OCI-LY7 (cell line): Measurements from ENCODE around the gene ARHGEF10L. TPM values are rescaled to one million over a fixed set of nuclear protein-coding genes. Genes with fewer than 3 reads are reported as not detected.

Experiments
- BruUV-seq: library from RNA; stranded (reverse); fragments of 400-500 nt; replicated peaks from 2 replicates; lab custom pipeline; 2021; lab: Mats Ljungman, UMichigan
- CTCF ChIA-PET: fragments of 300-600 bp; sonication (Branson Sonifier 250); formaldehyde crosslinking; loops from one replicate; lab custom pipeline; 2022; ENCODE audit warnings: antibody characterized with exemption; ENCODE audit not compliant: unreplicated experiment; lab: Charles Lee
- POLR2A ChIA-PET: fragments of 300-600 bp; sonication (Branson Sonifier 250); formaldehyde crosslinking; loops from one replicate; lab custom pipeline; 2022; ENCODE audit warnings: antibody characterized with exemption; lab: Charles Lee
- DNase-seq: peaks from one replicate; pipeline ENCODE4 v3.0.0-alpha.2; 2015; ENCODE audit warnings: low spot score
- H2AFZ ChIP-seq: fragments of 200-600 bp; sonication (generic), shearing (Covaris generic); 2 replicates; pipeline ENCODE4 v1.6.1; 2014; ENCODE audit warnings: mild to moderate bottlenecking, antibody characterized with exemption, low read length, moderate library complexity
- H3K27ac ChIP-seq: fragments of 200-600 bp; sonication (generic); 2 replicates; pipeline ENCODE4 v1.5.1; 2014; ENCODE audit warnings: mixed run types, low read depth, mild to moderate bottlenecking, moderate library complexity, low read length, inconsistent platforms; ENCODE audit not compliant: poor library complexity, severe bottlenecking
- H3K36me3 ChIP-seq: fragments of 200-600 bp; sonication (generic); 2 replicates; pipeline ENCODE4 v1.6.1; 2014; ENCODE audit warnings: mild to moderate bottlenecking, antibody characterized with exemption, low read length, moderate library complexity, mixed read lengths; ENCODE audit not compliant: insufficient read depth
- H3K4me1 ChIP-seq: fragments of 200-600 bp; sonication (generic); 2 replicates; pipeline ENCODE4 v1.5.1; 2014; ENCODE audit warnings: mild to moderate bottlenecking, low read length; ENCODE audit not compliant: insufficient read depth, poor library complexity, severe bottlenecking
- H3K4me2 ChIP-seq: fragments of 200-600 bp; sonication (generic); 2 replicates; pipeline ENCODE4 v1.6.1; 2014; ENCODE audit warnings: mild to moderate bottlenecking, low read length
- H3K4me3 ChIP-seq: fragments of 200-600 bp; sonication (generic); 2 replicates; pipeline ENCODE4 v1.5.1; 2014; ENCODE audit warnings: mild to moderate bottlenecking, low read depth, low read length; ENCODE audit not compliant: poor library complexity, severe bottlenecking
- H3K79me2 ChIP-seq: fragments of 200-600 bp; sonication (generic); 2 replicates; pipeline ENCODE4 v1.6.1; 2016; ENCODE audit warnings: low read depth, mild to moderate bottlenecking, low read length, moderate library complexity, mixed read lengths; ENCODE audit not compliant: insufficient read depth
- H3K9me2 ChIP-seq: fragments of 200-600 bp; sonication (generic); 2 replicates; pipeline ENCODE4 v1.6.1; 2016; ENCODE audit warnings: mild to moderate bottlenecking, low read length, mixed read lengths; ENCODE audit not compliant: insufficient read depth
- H3K9me3 ChIP-seq: fragments of 200-600 bp; sonication (generic); 2 replicates; pipeline ENCODE4 v1.6.1; 2014; ENCODE audit warnings: mild to moderate bottlenecking, mixed run types, low read length, mixed read lengths
- H4K20me1 ChIP-seq: fragments of 200-600 bp; sonication (generic); 2 replicates; pipeline ENCODE4 v1.6.1; 2014; ENCODE audit warnings: mild to moderate bottlenecking, antibody characterized with exemption, low read length, moderate library complexity, mixed read lengths; ENCODE audit not compliant: insufficient read depth
- CTCF ChIP-seq: fragments of 200-600 bp; sonication (generic); conservative IDR thresholded peaks from 2 replicates; pipeline ENCODE4 v1.5.1; 2014; ENCODE audit warnings: mild to moderate bottlenecking, antibody characterized with exemption, low read length, moderate library complexity, mixed read lengths
- EZH2phosphoT487 ChIP-seq: fragments of 200-600 bp; sonication (generic); IDR thresholded peaks from 2 replicates; pipeline ENCODE4 v1.6.1; 2018; ENCODE audit warnings: low read depth, borderline replicate concordance, mild to moderate bottlenecking, mixed run types, antibody characterized with exemption, low read length, moderate library complexity, mixed read lengths
- intact Hi-C: fragments of 100-400 bp; cut with micrococcal nuclease; formaldehyde crosslinking; loops from one replicate; pipeline ENCODE4 v1.10.0; 2022; ENCODE audit not compliant: unreplicated experiment
- total RNA-seq, 2 experiments: library from RNA; depleted of rRNA in 1 of 2; stranded (reverse); fragments of >200 nt in 1 of 2; shearing (Covaris generic) in 1 of 2; gene quantifications; 2 replicates each; pipeline ENCODE4 v1.2.3, GENCODE V29; 2014 to 2022

Gene ARHGEF10L
- total RNA-seq, 2 experiments from 2014 or later, result 2.4 TPM; not detected in 1

DNA sequence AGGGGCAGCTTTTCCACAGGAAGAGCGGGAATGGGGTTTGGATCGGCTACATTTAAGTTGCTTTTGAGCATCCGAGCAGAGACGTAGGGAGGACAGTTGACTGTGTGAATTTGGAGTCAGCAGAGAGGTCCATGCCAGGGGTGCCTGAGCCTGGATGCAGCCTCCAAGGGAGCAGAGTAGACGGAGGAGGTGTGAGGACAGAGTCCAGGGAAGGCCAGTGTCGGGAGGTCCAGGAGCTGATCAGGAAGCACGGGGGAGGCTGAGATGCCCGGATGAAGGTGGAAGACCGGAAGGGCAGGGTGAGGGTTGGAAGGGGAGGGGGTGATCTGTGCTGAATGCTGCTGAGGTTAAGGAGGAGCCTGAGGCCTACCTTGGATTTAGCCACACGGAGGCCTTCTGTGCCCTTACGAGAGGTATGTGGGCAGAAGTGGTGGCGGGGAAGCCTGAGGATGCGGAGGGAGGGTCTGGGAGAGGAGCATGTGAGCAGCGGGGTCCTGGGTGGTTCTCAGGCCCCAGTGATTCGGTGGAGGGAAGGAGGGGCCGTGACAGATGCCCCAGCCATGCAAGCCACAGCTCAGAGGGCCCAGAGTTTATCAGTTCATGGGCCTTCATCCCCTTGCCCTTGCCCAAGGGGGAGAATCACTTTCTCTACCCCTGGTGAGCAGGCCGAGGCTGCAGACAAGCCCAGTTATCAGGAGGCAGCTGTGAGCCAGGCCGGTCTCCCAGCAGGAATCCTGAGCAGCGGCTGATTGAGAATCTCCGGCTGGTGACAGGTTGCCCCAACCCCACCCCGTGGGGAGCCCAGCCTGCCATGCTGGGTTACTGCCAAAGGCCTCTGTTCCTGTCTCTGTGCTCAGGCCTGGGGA is 161.7 kb downstream of the ARHGEF10L start:
- no peak for TF ChIP-seq CTCF
- no peak for TF ChIP-seq EZH2phosphoT487
- Histone ChIP-seq H4K20me1 (no peaks in the 10 kb centered on the region), H3K27ac (no peak overlapping the region), H3K4me2 (no peak overlapping the region), H3K36me3 (no peaks in the 10 kb centered on the region), H3K9me3 (no peaks in the 10 kb centered on the region), H2AFZ (no peak overlapping the region), H3K4me1 (no peaks in the 10 kb centered on the region), H3K4me3 (no peak overlapping the region), H3K79me2 (no peaks in the 10 kb centered on the region), H3K9me2 (no peaks in the 10 kb centered on the region)
- POLR2A ChIA-PET, result no interaction called here
- no TSS peak for BruUV-seq
- no peak for DNase-seq
- intact Hi-C loops, result no loop called here
- CTCF ChIA-PET, result no interaction called here

GRCh38 chr1:17704176-17704575 is 164.7 kb downstream of the ARHGEF10L start:
- TF ChIP-seq CTCF, result no peak
- no peak for TF ChIP-seq EZH2phosphoT487
- H3K4me2 ChIP-seq, result no peak overlapping the region
- no peak for DNase-seq
- H3K36me3 ChIP-seq, result no peaks in the 10 kb centered on the region
- H3K9me3 ChIP-seq, result no peaks in the 10 kb centered on the region
- no TSS peak for BruUV-seq
- H3K4me3 ChIP-seq, result no peak overlapping the region
- intact Hi-C loops, result no loop called here
- no peaks in the 10 kb centered on the region for H4K20me1 ChIP-seq
- H3K9me2 ChIP-seq, result no peaks in the 10 kb centered on the region
- ChIA-PET CTCF (no interaction called here), POLR2A (no interaction called here)
- no peaks in the 10 kb centered on the region for H3K79me2 ChIP-seq
- H3K27ac ChIP-seq, result no peak overlapping the region
- no peaks in the 10 kb centered on the region for H3K4me1 ChIP-seq
- H2AFZ ChIP-seq, result no peak overlapping the region

DNA sequence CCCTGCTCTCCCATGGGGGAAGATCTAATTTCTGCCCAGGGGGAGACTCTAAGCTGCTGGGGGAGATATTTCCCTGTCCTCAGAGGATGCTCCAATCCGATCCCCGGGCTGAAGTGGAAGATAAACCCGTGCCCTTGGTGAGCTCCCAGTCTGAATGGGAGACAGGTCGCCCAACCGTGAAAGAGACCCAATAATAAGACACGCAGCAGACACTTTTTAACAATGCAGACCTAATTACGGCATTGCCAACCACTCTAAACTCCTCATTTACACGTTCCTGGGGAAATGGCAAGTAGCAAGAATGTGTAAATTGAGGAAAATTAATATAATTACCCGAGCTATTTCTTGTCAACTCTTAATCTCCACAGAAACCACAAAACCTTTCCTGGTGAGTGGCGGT is 166.9 kb downstream of the ARHGEF10L start:
- no peak for DNase-seq
- BruUV-seq, result no TSS peak
- intact Hi-C loops, result no loop called here
- ChIA-PET POLR2A (no interaction called here), CTCF (no interaction called here)
- Histone ChIP-seq H3K4me2 (no peak overlapping the region), H3K9me3 (no peaks in the 10 kb centered on the region), H3K4me3 (no peak overlapping the region), H3K36me3 (no peaks in the 10 kb centered on the region), H4K20me1 (no peaks in the 10 kb centered on the region), H3K9me2 (no peaks in the 10 kb centered on the region), H3K27ac (no peak overlapping the region), H2AFZ (no peak overlapping the region), H3K4me1 (no peaks in the 10 kb centered on the region), H3K79me2 (no peaks in the 10 kb centered on the region)
- TF ChIP-seq EZH2phosphoT487, result no peak
- TF ChIP-seq CTCF, result no peak
